NT2/D1 (cell line): ENCODE results near the gene SSH2.

ENCODE experiments used
- SUZ12 ChIP-seq: IDR thresholded peaks from 2 replicates; pipeline ENCODE4 v1.6.1; 2011; ENCODE audit not compliant: insufficient read length, insufficient read depth; ENCODE audit errors: extremely low read depth
- YY1 ChIP-seq: IDR thresholded peaks from 2 replicates; pipeline ENCODE4 v1.6.1; 2011; ENCODE audit not compliant: insufficient read length, insufficient read depth
- ZNF274 ChIP-seq: IDR thresholded peaks from 2 replicates; pipeline ENCODE4 v1.6.1; 2011; ENCODE audit warnings: mild to moderate bottlenecking, low read depth, low read length

DNA sequence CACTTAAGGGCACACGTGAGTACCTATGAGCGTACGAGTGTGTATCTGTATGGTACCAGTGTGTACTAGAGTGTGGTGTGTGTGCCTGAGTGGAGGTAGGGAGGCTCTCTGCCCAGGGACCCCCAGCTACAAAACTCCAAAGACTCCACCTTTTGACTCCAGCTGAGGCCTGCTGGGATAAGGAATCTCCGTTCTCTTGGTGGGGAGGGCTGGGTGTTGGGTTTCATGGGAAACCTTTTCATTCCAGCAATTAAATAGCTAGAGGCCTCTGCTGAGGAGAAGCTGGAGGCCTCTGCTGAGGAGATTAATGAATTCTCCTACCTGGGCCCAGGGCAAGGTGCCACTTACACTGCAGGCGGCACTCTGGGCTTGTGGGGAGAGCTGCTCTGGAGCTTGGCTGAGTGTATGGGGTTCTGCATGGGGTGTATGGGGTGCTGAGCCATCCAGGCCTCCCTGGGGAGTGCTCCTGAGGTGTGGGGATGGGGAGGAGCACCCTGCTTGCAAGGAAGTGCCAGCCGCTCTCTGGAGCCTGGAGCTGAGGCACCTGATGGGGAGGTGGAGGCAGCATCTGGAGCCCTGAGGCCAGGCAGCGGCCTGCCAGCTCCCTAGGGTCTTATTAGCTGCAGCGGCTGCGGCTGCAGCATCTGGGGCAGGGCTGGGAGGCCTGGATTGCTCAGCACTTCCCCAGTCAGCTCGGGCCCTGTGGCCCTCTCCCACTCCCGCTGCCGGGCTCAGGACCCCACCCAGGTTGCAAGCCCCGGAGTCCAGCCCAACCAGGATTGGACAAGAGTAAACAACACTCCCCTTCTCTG lies 332.5 kb downstream of the SSH2 start:
- TF ChIP-seq YY1: no peak
- TF ChIP-seq ZNF274: no peak
- no peak for TF ChIP-seq SUZ12
